Anterior cingulate cortex (tissue), 58 donors: Measurements from ENCODE around the gene TSPAN32.
"Not testable (repeated sequence)": the region's sequence is repeated elsewhere in the genome, so short reads cannot be mapped to it uniquely, and the experiment has no call there.

Experiments used
- DNase-seq, 58 donors: peaks; one replicate each; lab custom pipeline; 2025; lab: John Stamatoyannopoulos, UW

Gene TSPAN32

GRCh38 chr11:2277933-2278523, 23.8 kb upstream of the TSPAN32 start:
- no peak for DNase-seq

GRCh38 chr11:2280208-2280607, 21.6 kb upstream of the TSPAN32 start:
- no peak for DNase-seq

- DNase-seq = not testable (repeated sequence)
Observed at GRCh38 chr11:2286350-2286749, 15.5 kb upstream of the TSPAN32 start.

GRCh38 chr11:2287091-2287490, 14.7 kb upstream of the TSPAN32 start:
- DNase-seq = no peak

- no peak for DNase-seq
Observed at GRCh38 chr11:2289350-2289749, 12.5 kb upstream of the TSPAN32 start.

GRCh38 chr11:2289859-2290258, 12.0 kb upstream of the TSPAN32 start:
- DNase-seq = no peak

GRCh38 chr11:2290351-2290841, 11.4 kb upstream of the TSPAN32 start:
- no peak for DNase-seq

- DNase-seq = no peak
Observed at GRCh38 chr11:2293531-2293971, 8.3 kb upstream of the TSPAN32 start.

- DNase-seq = no peak
Observed at GRCh38 chr11:2293984-2294925, 7.6 kb upstream of the TSPAN32 start.

- DNase-seq = no peak
Observed at GRCh38 chr11:2294926-2295290, 6.9 kb upstream of the TSPAN32 start.

GRCh38 chr11:2295971-2296912, 5.6 kb upstream of the TSPAN32 start:
- no peak for DNase-seq

- no peak for DNase-seq
Observed at GRCh38 chr11:2296913-2297622, 4.7 kb upstream of the TSPAN32 start.

GRCh38 chr11:2297623-2298030, 4.2 kb upstream of the TSPAN32 start:
- no peak for DNase-seq

- no peak for DNase-seq
Observed at GRCh38 chr11:2298131-2298794, 3.5 kb upstream of the TSPAN32 start.

GRCh38 chr11:2298795-2299761, 2.7 kb upstream of the TSPAN32 start:
- DNase-seq = no peak

- no peak for DNase-seq
Observed at GRCh38 chr11:2299773-2300172, 2.0 kb upstream of the TSPAN32 start.

GRCh38 chr11:2300290-2300935, 1.4 kb upstream of the TSPAN32 start:
- no peak for DNase-seq
